ENCODE measurements around the gene PBX4.

Gene PBX4

DNA sequence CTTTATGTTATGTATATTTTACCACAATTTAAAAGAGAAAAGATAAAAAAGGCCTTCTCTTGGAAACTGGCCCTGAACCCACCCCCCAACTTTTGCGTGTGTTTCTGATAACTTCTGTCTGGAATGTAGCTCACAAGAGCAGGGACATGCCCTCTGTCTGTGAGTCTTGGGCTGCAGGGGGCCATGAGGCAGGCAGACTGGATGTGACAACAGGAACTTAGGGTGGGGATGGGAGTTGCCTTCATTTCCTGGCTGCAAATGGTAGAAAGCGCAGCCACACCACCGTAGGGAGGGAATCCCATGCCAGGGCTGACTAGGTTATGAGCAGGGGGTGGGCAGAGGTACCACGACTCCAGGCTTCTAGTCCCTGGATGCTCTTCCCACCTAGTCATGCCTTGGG, 58.6 kb downstream of the PBX4 start:
- Histone ChIP-seq H3K27ac (replicated peaks) (no peak overlapping the region), H3K4me3 (replicated peaks; ENCODE audit: insufficient read depth, low read length) (no peak overlapping the region), H3K27me3 (ENCODE audit: insufficient read depth, poor library complexity, severe bottlenecking) (no peaks in the 10 kb centered on the region)
- DNase-seq (ENCODE audit: low read depth in 1 of 2, low spot score in 1 of 2) = no peak
- TF ChIP-seq, protein P1, sequence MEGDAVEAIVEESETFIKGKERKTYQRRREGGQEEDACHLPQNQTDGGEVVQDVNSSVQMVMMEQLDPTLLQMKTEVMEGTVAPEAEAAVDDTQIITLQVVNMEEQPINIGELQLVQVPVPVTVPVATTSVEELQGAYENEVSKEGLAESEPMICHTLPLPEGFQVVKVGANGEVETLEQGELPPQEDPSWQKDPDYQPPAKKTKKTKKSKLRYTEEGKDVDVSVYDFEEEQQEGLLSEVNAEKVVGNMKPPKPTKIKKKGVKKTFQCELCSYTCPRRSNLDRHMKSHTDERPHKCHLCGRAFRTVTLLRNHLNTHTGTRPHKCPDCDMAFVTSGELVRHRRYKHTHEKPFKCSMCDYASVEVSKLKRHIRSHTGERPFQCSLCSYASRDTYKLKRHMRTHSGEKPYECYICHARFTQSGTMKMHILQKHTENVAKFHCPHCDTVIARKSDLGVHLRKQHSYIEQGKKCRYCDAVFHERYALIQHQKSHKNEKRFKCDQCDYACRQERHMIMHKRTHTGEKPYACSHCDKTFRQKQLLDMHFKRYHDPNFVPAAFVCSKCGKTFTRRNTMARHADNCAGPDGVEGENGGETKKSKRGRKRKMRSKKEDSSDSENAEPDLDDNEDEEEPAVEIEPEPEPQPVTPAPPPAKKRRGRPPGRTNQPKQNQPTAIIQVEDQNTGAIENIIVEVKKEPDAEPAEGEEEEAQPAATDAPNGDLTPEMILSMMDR (IDR thresholded peaks at IDR 0.05; ENCODE audit: insufficient read depth, low read length) = no peak
- TF ChIP-seq SPI1 (IDR thresholded peaks at IDR 0.05; ENCODE audit: borderline replicate concordance, low read depth) (no peak), POLR2AphosphoS5 (IDR thresholded peaks at IDR 0.05; ENCODE audit: low read depth) (no peak)
- TF ChIP-seq, protein P2, sequence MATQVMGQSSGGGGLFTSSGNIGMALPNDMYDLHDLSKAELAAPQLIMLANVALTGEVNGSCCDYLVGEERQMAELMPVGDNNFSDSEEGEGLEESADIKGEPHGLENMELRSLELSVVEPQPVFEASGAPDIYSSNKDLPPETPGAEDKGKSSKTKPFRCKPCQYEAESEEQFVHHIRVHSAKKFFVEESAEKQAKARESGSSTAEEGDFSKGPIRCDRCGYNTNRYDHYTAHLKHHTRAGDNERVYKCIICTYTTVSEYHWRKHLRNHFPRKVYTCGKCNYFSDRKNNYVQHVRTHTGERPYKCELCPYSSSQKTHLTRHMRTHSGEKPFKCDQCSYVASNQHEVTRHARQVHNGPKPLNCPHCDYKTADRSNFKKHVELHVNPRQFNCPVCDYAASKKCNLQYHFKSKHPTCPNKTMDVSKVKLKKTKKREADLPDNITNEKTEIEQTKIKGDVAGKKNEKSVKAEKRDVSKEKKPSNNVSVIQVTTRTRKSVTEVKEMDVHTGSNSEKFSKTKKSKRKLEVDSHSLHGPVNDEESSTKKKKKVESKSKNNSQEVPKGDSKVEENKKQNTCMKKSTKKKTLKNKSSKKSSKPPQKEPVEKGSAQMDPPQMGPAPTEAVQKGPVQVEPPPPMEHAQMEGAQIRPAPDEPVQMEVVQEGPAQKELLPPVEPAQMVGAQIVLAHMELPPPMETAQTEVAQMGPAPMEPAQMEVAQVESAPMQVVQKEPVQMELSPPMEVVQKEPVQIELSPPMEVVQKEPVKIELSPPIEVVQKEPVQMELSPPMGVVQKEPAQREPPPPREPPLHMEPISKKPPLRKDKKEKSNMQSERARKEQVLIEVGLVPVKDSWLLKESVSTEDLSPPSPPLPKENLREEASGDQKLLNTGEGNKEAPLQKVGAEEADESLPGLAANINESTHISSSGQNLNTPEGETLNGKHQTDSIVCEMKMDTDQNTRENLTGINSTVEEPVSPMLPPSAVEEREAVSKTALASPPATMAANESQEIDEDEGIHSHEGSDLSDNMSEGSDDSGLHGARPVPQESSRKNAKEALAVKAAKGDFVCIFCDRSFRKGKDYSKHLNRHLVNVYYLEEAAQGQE (IDR thresholded peaks at IDR 0.05; ENCODE audit: insufficient replicate concordance, low read depth) = no peak

DNA sequence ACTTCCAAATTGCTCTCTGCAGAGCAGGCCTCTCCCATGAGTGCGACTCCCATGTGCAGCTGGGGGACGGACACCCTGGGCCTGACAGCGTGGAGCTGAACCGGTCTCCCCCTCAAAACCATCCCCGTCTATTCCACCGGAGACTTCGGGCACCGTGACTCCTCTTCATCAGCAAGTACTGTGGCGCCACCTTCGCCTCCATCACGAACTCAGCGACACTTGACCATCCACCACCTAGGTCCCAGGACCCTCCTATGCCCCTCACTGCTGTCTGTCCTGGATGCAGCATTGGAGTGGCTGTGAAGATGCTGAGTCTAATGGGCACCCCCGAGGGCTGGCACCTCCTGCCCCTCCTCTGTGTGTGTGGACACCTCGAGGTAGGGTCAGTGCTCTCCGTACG, 59.9 kb downstream of the PBX4 start:
- Histone ChIP-seq H3K27ac (replicated peaks) (no peak overlapping the region), H3K27me3 (ENCODE audit: insufficient read depth, poor library complexity, severe bottlenecking) (no peaks in the 10 kb centered on the region), H3K4me3 (replicated peaks; ENCODE audit: insufficient read depth, low read length) (no peak overlapping the region)
- no peak for DNase-seq (ENCODE audit: low read depth in 1 of 2, low spot score in 1 of 2)
- no peak for TF ChIP-seq GABPA (IDR thresholded peaks at IDR 0.05; ENCODE audit: low read depth)
- TF ChIP-seq, protein P1 (IDR thresholded peaks at IDR 0.05; ENCODE audit: insufficient read depth, low read length) = no peak
- TF ChIP-seq POLR2AphosphoS5 (IDR thresholded peaks at IDR 0.05; ENCODE audit: low read depth) = no peak
- TF ChIP-seq SPI1 (IDR thresholded peaks at IDR 0.05; ENCODE audit: borderline replicate concordance, low read depth) = no peak
- TF ChIP-seq, protein P2 (IDR thresholded peaks at IDR 0.05; ENCODE audit: insufficient replicate concordance, low read depth) = no peak

DNA sequence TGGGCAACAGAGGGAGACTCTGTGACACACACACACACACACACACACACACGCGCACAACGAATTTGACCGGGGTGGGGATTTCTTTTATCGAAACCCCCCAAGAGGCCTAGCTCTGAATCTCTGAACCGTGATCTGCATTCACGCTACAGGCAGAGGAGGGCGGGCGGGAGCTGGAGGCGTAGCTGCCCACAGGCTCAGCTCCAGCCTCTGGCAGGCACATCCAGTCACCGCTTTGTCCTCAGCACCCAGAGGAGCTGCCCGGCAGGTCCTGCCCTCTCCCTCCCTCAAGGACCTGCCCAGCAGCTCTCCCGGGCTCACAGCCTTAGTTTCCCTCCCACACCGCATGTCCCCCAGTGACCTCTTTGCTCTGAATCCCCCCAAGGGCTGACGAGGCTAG, 60.4 kb downstream of the PBX4 start:
- no peak for DNase-seq (ENCODE audit: low read depth in 1 of 2, low spot score in 1 of 2)
- H3K27ac ChIP-seq (replicated peaks) = no peak overlapping the region
- H3K27me3 ChIP-seq (ENCODE audit: insufficient read depth, poor library complexity, severe bottlenecking) = no peaks in the 10 kb centered on the region
- no peak overlapping the region for H3K4me3 ChIP-seq (replicated peaks; ENCODE audit: insufficient read depth, low read length)
- TF ChIP-seq, protein P1 (IDR thresholded peaks at IDR 0.05; ENCODE audit: insufficient read depth, low read length) = no peak
- TF ChIP-seq, protein P2 (IDR thresholded peaks at IDR 0.05; ENCODE audit: insufficient replicate concordance, low read depth) = no peak
- TF ChIP-seq POLR2AphosphoS5 (IDR thresholded peaks at IDR 0.05; ENCODE audit: low read depth) (no peak), GABPA (IDR thresholded peaks at IDR 0.05; ENCODE audit: low read depth) (no peak), SPI1 (IDR thresholded peaks at IDR 0.05; ENCODE audit: borderline replicate concordance, low read depth) (no peak)
